ENCODE data around the gene NUP188.
A peak's percentile ranks its signal among the peaks of the same experiment; 100 is the strongest.

The NUP188 gene

DNA sequence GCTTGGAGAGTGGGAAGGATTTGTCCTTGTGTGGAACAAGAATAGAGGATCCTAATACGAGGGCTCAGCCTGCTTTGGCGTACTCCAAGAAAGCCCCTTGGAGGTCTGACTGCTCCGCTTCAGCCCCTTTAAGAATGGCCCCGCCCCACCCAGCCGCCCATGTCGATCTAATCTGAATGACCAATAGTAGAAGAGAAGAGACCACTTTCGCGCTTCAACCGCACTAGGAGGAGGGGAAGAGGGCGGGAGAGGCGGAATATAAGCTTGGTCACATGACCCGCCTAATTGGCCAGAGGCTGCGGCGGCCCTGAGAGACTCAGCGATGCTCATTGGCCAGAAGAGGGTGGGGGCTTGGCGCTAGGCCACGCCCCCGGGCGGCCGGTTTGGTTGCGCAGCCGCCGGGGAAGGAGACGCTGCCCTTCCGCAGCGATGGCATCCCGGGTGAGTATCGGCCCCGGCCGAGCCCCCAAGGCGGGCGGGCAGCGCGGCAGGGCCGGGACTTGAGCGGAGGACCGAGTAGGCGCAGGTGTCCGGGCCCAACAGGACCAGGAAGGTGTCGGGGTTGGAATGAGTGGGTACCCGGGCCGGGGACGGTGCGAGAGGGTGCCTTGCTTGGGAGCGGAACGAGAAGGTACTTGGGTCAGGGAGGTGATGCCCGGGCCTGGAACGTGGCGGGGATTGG lies 88.9 kb downstream of the NUP188 start, which contains the start of gene MIGA2:
Gene MIGA2, plus strand, starts transcription at position 386 of the 682 bp plus-strand sequence. CDS start 3,969 bp downstream, outside the sequence.
- TF ChIP-seq, protein P1, sequence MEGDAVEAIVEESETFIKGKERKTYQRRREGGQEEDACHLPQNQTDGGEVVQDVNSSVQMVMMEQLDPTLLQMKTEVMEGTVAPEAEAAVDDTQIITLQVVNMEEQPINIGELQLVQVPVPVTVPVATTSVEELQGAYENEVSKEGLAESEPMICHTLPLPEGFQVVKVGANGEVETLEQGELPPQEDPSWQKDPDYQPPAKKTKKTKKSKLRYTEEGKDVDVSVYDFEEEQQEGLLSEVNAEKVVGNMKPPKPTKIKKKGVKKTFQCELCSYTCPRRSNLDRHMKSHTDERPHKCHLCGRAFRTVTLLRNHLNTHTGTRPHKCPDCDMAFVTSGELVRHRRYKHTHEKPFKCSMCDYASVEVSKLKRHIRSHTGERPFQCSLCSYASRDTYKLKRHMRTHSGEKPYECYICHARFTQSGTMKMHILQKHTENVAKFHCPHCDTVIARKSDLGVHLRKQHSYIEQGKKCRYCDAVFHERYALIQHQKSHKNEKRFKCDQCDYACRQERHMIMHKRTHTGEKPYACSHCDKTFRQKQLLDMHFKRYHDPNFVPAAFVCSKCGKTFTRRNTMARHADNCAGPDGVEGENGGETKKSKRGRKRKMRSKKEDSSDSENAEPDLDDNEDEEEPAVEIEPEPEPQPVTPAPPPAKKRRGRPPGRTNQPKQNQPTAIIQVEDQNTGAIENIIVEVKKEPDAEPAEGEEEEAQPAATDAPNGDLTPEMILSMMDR (IDR thresholded peaks at IDR 0.05; ENCODE audit: control extremely low read depth, extremely low read depth, low read depth, missing control alignments): no peak
- peak; percentile 100 for DNase-seq (ENCODE audit: extremely low spot score)
- CTCF ChIA-PET: interaction anchor here (1.0 to 1.1 kb wide), 2 partner anchors 13 to 107 kb away, joined by 3 read pairs; no protein-coding TSS in a partner anchor
- POLR2A ChIA-PET: interaction anchor here (0.5 to 1.0 kb wide), 4 partner anchors 8 to 484 kb away, joined by 3 to 5 read pairs (median 3); partner anchors contain the start of genes SH3GLB2 and SPTAN1

DNA sequence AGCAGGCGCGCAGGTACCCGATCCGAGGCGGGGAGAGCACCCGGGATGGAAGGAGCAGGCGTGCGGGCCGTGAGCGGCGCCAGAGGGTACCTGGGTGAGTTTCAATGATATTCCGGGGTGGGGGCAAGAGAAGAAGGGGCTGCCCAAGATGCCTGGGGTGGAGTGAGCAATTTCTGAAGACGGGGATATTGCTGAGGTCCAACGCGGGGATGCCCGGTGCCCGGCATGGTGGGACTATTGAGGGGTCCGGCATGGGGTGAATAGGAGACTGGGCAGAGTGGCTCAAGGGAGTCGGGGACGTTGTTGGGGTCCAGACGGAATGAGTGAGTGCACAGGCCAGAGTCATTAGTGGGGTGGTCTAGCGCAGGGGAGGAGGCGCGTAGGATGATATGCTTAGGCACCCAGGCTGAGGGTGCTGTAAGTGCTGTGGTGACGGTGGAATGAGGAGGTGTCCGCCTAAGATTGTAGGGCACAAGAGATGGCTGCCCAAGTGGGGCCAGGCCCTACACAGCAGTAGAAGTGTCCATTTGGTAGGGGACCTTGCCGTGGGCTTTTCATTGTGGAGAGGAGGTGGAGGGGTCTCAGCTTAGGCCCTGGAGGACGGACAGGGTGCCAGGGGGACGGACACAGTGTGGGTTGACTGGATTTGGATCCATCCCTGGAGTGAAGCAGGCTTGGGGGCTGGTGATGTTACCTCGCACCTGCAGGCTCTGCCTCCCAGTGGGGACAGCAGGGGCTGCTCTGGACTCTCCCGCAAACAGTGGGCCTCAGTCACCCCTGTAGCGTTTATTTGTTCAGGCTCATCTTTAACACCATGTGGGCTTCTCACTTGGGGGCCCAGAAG lies 89.6 kb downstream of the NUP188 start:
- ChIA-PET POLR2A (interaction anchor here (0.5 to 1.0 kb wide), 3 partner anchors 9 to 485 kb away, joined by 3 read pairs; partner anchors contain the start of genes SH3GLB2 and SPTAN1), CTCF (interaction anchor here (1.0 to 3.4 kb wide), 3 partner anchors 9 to 106 kb away, joined by 3 to 20 read pairs (median 3); partner anchors contain the start of gene SH3GLB2)
- DNase-seq (ENCODE audit: extremely low spot score): no peak
- TF ChIP-seq, protein P1 (IDR thresholded peaks at IDR 0.05; ENCODE audit: control extremely low read depth, extremely low read depth, low read depth, missing control alignments): no peak

DNA sequence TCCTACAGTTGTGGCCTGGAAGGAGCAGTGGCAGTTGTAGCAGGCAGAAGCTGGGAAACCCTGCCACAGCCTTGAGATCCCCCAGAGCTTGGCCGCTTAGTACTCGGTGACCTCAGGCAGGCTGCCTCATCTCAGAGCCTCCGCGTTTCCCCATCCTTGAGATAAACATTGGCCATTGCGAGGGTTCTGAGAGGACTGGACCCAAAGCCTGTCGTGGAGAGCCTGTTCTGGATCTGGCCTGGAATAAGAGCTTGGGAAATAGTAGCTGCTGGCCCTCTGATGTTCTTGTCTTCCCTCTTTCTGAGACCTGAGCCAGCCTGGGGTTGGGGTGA lies 90.2 kb downstream of the NUP188 start:
- CTCF ChIA-PET: interaction anchor here (3.4 kb wide), 1 partner anchor 9 kb away, joined by 20 read pairs; the partner anchor contains the start of gene SH3GLB2
- POLR2A ChIA-PET: no interaction called here
- no peak for DNase-seq (ENCODE audit: extremely low spot score)
- TF ChIP-seq, protein P1 (IDR thresholded peaks at IDR 0.05; ENCODE audit: control extremely low read depth, extremely low read depth, low read depth, missing control alignments): no peak

DNA sequence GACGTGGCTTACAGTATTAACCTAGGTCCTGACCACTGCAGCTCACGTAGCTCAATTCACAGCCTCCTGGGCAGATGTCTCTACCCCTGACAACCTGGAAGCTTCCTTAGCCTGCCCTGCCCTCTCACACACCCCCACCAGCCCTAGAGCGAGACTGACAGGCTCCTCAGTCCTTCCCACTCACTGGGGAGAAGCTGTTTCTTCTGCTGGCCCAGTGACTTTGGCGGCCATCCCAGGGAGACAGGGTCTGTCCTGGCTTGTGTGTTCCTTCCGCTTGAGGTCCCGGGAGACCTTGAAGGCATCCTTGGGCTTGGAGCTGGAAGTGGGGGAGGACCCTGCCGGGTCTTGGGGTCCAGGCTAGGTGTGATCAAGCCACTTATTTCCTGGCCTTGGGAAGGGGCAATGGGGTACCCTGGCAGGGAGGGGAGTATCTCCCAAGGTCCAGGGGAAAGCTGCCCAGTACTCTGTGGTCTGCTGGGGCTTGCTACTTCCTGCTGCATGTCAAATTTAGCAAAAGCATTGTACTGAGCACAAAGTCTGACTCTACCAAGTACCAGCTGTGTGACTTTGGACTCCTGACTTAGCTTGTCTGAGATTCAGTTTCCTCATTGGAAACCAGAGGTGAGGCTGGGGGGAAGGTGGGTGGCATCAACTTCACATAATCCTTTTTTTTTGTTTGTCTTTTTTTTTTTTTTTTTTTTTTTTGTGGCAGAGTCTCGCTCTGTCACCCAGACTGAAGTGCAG lies 90.8 kb downstream of the NUP188 start:
- ChIA-PET CTCF (interaction anchor here (1.3 to 3.4 kb wide), 2 partner anchors 9 to 10 kb away, joined by 4 to 20 read pairs; partner anchors contain the start of gene SH3GLB2), POLR2A (interaction anchor here (0.7 kb wide), 1 partner anchor 94 kb away, joined by 3 read pairs; no protein-coding TSS in a partner anchor)
- no peak for DNase-seq (ENCODE audit: extremely low spot score)
- TF ChIP-seq, protein P1 (IDR thresholded peaks at IDR 0.05; ENCODE audit: control extremely low read depth, extremely low read depth, low read depth, missing control alignments): no peak

DNA sequence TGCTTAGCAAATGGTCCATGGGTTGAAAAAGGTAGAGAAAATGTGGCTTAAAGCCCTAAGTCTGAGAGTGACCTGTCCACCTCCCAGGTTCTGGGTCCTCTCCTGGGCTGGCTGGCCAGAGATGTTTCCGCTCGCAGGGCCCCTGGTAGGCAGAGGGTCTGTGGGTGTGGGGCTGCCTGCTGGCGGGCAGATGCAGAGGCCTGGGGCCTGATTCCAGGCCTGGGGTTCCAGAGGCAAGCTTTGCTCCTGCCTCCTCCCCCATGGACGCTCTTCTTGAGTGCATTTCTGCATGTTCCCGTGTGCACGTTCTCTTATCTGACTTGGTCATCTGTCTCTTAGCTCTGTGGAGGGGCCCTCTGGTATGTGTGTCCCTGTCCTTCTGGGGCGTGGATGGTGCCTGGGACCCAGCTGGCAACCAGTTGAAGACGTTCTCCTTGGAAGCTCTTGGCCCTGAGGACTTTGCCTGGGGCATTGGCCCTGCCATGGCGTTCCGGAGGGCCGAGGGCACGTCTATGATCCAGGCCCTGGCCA lies 92.7 kb downstream of the NUP188 start:
- POLR2A ChIA-PET: no interaction called here
- CTCF ChIA-PET: interaction anchor here (1.3 to 3.4 kb wide), 2 partner anchors 11 to 12 kb away, joined by 4 to 20 read pairs; partner anchors contain the start of gene SH3GLB2
- TF ChIP-seq, protein P1 (IDR thresholded peaks at IDR 0.05; ENCODE audit: control extremely low read depth, extremely low read depth, low read depth, missing control alignments): no peak
- no peak for DNase-seq (ENCODE audit: extremely low spot score)

Measured in GM10248 (cell line).